Measurements from ENCODE around the gene GPC4. TPM values are rescaled to one million over a fixed set of nuclear protein-coding genes. Genes with fewer than 3 reads are reported as not detected.

Gene GPC4
- polyA plus RNA-seq, 3 donors, result 0.03 to 0.59 (median 0.27) TPM

DNA sequence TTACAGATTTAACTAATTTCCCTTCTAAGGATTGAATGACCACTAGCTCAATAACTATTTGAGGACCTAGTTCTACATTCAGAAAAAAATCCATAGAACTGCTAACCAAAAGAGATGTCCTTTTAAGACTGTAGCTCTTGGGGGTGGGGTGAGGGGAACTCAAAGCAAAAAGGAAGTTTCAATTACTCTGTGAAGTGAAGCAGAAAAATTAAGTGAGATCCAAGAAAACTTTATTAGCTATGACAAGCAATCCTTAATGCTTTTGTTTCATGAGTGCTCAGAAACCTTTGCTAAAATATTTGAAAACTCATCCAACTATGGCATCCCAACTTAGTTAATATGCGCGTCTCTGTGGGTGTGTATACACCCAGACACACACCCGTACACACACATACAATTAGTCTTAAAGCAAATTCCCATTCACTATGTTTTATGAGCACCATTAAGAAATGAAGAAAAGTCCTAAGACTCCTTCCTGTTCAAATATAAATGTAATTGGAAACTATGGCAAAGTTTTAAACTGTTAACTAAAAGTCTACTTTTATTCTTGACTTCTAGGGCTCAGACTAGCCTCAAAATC, 44.5 kb downstream of the GPC4 start:
- no peaks in the 10 kb centered on the region for H3K9me3 ChIP-seq (replicated peaks in 1 of 2; ENCODE audit: control insufficient read depth in 1 of 2, insufficient read depth in 1 of 2, low read length in 2 of 2)
- Mint-ChIP-seq H3K27ac (no peak overlapping the region), H3K36me3 (no peaks in the 10 kb centered on the region), H3K27me3 (ENCODE audit: low read depth in 3 of 3) (no peaks in the 10 kb centered on the region), H3K4me3 (no peak overlapping the region), H3K9me3 (peaks cover 0 to 1% (median 0%) of the 10 kb centered on the region in 7 donors), H3K4me1 (peaks cover 1% of the 10 kb centered on the region)
- no peaks in the 10 kb centered on the region for H3K4me1 ChIP-seq (ENCODE audit: control insufficient read depth in 1 of 2, insufficient read depth in 2 of 2, low read length in 2 of 2)
- no peak for DNase-seq
- intact Hi-C loops (cut with micrococcal nuclease), result no loop called here
- H3K79me2 ChIP-seq (ENCODE audit: insufficient read depth, low read length), result no peaks in the 10 kb centered on the region
- TF ChIP-seq, protein P1, sequence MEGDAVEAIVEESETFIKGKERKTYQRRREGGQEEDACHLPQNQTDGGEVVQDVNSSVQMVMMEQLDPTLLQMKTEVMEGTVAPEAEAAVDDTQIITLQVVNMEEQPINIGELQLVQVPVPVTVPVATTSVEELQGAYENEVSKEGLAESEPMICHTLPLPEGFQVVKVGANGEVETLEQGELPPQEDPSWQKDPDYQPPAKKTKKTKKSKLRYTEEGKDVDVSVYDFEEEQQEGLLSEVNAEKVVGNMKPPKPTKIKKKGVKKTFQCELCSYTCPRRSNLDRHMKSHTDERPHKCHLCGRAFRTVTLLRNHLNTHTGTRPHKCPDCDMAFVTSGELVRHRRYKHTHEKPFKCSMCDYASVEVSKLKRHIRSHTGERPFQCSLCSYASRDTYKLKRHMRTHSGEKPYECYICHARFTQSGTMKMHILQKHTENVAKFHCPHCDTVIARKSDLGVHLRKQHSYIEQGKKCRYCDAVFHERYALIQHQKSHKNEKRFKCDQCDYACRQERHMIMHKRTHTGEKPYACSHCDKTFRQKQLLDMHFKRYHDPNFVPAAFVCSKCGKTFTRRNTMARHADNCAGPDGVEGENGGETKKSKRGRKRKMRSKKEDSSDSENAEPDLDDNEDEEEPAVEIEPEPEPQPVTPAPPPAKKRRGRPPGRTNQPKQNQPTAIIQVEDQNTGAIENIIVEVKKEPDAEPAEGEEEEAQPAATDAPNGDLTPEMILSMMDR (IDR thresholded peaks at IDR 0.05), result no peak
- no peaks in the 10 kb centered on the region for H3K36me3 ChIP-seq (replicated peaks in 1 of 2; ENCODE audit: control insufficient read depth in 1 of 2, insufficient read depth in 2 of 2, low read length in 2 of 2)
- no peak overlapping the region for H3K9ac ChIP-seq (ENCODE audit: insufficient read depth, low read length, poor library complexity, severe bottlenecking)
- no peak overlapping the region for H3K4me3 ChIP-seq (replicated peaks in 1 of 3; ENCODE audit: low read depth in 2 of 3, low read length in 3 of 3)
- WGBS (ENCODE audit: insufficient coverage), result no CpG with 5 or more reads among the region's 3 CpGs
- no peaks in the 10 kb centered on the region for H4K20me1 ChIP-seq (ENCODE audit: insufficient read depth, low read length)
- H3K27me3 ChIP-seq (ENCODE audit: control insufficient read depth in 2 of 2, insufficient read depth in 2 of 2, low read length in 2 of 2), result no peaks in the 10 kb centered on the region
- H3K27ac ChIP-seq (ENCODE audit: low read depth in 1 of 2, low read length in 2 of 2), result no peak overlapping the region
- no peak overlapping the region for H3K4me2 ChIP-seq (replicated peaks; ENCODE audit: extremely low read depth, low read length, poor library complexity, severe bottlenecking)
- no peak overlapping the region for H2AFZ ChIP-seq (ENCODE audit: insufficient read depth, low read depth, low read length, poor library complexity, severe bottlenecking)

DNA sequence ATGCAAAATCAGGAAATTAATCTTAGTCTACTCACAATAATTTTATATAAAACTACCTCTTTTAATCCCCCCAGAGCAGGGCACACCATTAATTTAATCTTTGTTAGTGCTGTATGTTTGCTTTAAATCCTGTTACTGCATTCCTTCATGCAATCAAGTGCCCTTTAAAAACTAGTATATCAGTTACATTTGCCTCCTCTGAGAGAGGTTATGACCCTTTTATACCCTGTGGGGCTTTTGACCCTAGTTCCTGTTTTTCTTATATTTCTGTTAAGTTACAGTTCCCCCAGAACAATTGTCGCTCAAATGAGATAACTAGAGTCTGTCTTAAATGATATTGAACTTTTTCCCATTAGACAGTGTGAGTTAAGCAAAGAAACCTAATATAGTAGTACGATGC, 46.2 kb downstream of the GPC4 start:
- Mint-ChIP-seq H3K36me3 (no peaks in the 10 kb centered on the region), H3K27me3 (ENCODE audit: low read depth in 3 of 3) (no peaks in the 10 kb centered on the region), H3K4me1 (peaks cover 3% of the 10 kb centered on the region), H3K9me3 (no peaks in the 10 kb centered on the region), H3K4me3 (no peak overlapping the region), H3K27ac (no peak overlapping the region)
- TF ChIP-seq, protein P1 (IDR thresholded peaks at IDR 0.05), result no peak
- H3K9ac ChIP-seq (ENCODE audit: insufficient read depth, low read length, poor library complexity, severe bottlenecking), result no peak overlapping the region
- H3K9me3 ChIP-seq (replicated peaks in 1 of 2; ENCODE audit: control insufficient read depth in 1 of 2, insufficient read depth in 1 of 2, low read length in 2 of 2), result no peaks in the 10 kb centered on the region
- H4K20me1 ChIP-seq (ENCODE audit: insufficient read depth, low read length), result no peaks in the 10 kb centered on the region
- DNase-seq, result peak in 1 of 3 donors; percentile 2
- no CpG with 5 or more reads among the region's 2 CpGs for WGBS (ENCODE audit: insufficient coverage)
- no peaks in the 10 kb centered on the region for H3K4me1 ChIP-seq (ENCODE audit: control insufficient read depth in 1 of 2, insufficient read depth in 2 of 2, low read length in 2 of 2)
- H3K4me3 ChIP-seq (replicated peaks in 1 of 3; ENCODE audit: low read depth in 2 of 3, low read length in 3 of 3), result no peak overlapping the region
- H3K27me3 ChIP-seq (ENCODE audit: control insufficient read depth in 2 of 2, insufficient read depth in 2 of 2, low read length in 2 of 2), result no peaks in the 10 kb centered on the region
- no peak overlapping the region for H3K27ac ChIP-seq (ENCODE audit: low read depth in 1 of 2, low read length in 2 of 2)
- H3K79me2 ChIP-seq (ENCODE audit: insufficient read depth, low read length), result no peaks in the 10 kb centered on the region
- intact Hi-C loops (cut with micrococcal nuclease), result no loop called here
- H2AFZ ChIP-seq (ENCODE audit: insufficient read depth, low read depth, low read length, poor library complexity, severe bottlenecking), result no peak overlapping the region
- no peak overlapping the region for H3K4me2 ChIP-seq (replicated peaks; ENCODE audit: extremely low read depth, low read length, poor library complexity, severe bottlenecking)
- H3K36me3 ChIP-seq (replicated peaks in 1 of 2; ENCODE audit: control insufficient read depth in 1 of 2, insufficient read depth in 2 of 2, low read length in 2 of 2), result no peaks in the 10 kb centered on the region

Data from CD14-positive monocyte (primary cell).